ENCODE measurements around the gene FGF9. TPM values are rescaled to one million over a fixed set of nuclear protein-coding genes. Genes with fewer than 3 reads are reported as not detected.

Gene FGF9
- total RNA-seq, 1 experiment from 2014 or later: 1.5 TPM

Other genes starting within 250 kb of the FGF9 start
- gene ZDHHC20, start 211.8 kb upstream of the FGF9 start, total RNA-seq (2021; ENCODE audit: unreplicated experiment): 110 TPM
- gene MICU2, start 66.9 kb upstream of the FGF9 start, total RNA-seq (2021; ENCODE audit: unreplicated experiment): 41.0 TPM